HEK293 (cell line): Measurements from ENCODE around the gene PDCL2.

Experiments used
- CTCF ChIA-PET: fragments of 350-600 bp; formaldehyde crosslinking; extraction: SDS; loops from one replicate; lab custom pipeline; 2021; ENCODE audit warnings: antibody characterized with exemption; lab: Yijun Ruan, JAX
- POLR2A ChIA-PET: fragments of 300-600 bp; formaldehyde crosslinking; extraction: SDS; loops from one replicate; lab custom pipeline; 2020; ENCODE audit warnings: antibody characterized with exemption, inconsistent platforms; lab: Yijun Ruan, JAX
- H3K27ac ChIP-seq: fragments of 200-500 bp; sonication (Bioruptor generic); 2 replicates; pipeline ENCODE4 v1.5.1; 2014; ENCODE audit warnings: low read depth, low read length, control low read depth, inconsistent platforms; ENCODE audit errors: extremely low read depth
- H3K36me3 ChIP-seq, 2 experiments: fragments of 200-500 bp in 1 of 2; sonication (Bioruptor generic) in 1 of 2; 1 replicate in 1 of 2; 2 replicates in 1 of 2; pipeline ENCODE4 v1.5.1; 2014 to 2017; ENCODE audit warnings: inconsistent platforms in 2 of 2, low read length in 2 of 2; ENCODE audit not compliant: control insufficient read depth in 2 of 2, insufficient read depth in 1 of 2
- H3K4me1 ChIP-seq: fragments of 200-500 bp; sonication (Bioruptor generic); 2 replicates; pipeline ENCODE4 v1.5.1; 2014; ENCODE audit warnings: mild to moderate bottlenecking, low read length, inconsistent platforms; ENCODE audit not compliant: control insufficient read depth, insufficient read depth
- H3K4me3 ChIP-seq: 2 replicates; pipeline ENCODE4 v1.5.1; 2011; ENCODE audit warnings: low read depth, mild to moderate bottlenecking, control low read depth, low read length, moderate library complexity
- H3K9me3 ChIP-seq: fragments of 200-500 bp; sonication (Bioruptor generic); 2 replicates; pipeline ENCODE4 v1.5.1; 2014; ENCODE audit warnings: low read depth, low read length, inconsistent platforms; ENCODE audit not compliant: control insufficient read depth, insufficient read depth
- MEIS1 ChIP-seq: sonication (generic); formaldehyde crosslinking; IDR thresholded peaks from 2 replicates; pipeline ENCODE4 v1.8.1; 2022; ENCODE audit warnings: missing genetic modification reagents, mild to moderate bottlenecking, borderline replicate concordance
- MYNN ChIP-seq: fragments of 450-650 bp; formaldehyde crosslinking; IDR thresholded peaks from 2 replicates; pipeline ENCODE4 v1.5.1; 2016; ENCODE audit warnings: missing biosample characterization, missing genetic modification characterization, borderline replicate concordance
- PBX3 ChIP-seq: sonication (generic); formaldehyde crosslinking; IDR thresholded peaks from 2 replicates; pipeline ENCODE4 v1.8.1; 2022; ENCODE audit warnings: mild to moderate bottlenecking, moderate library complexity, missing genetic modification reagents
- SP3 ChIP-seq: fragments of 450-650 bp; formaldehyde crosslinking; IDR thresholded peaks from 2 replicates; pipeline ENCODE4 v1.5.1; 2016; ENCODE audit warnings: missing biosample characterization, missing genetic modification characterization
- ZBTB20 ChIP-seq: fragments of 450-650 bp; formaldehyde crosslinking; IDR thresholded peaks from 2 replicates; pipeline ENCODE4 v1.5.1; 2016; ENCODE audit warnings: missing biosample characterization, missing genetic modification characterization
- ZBTB49 ChIP-seq: fragments of 450-650 bp; formaldehyde crosslinking; IDR thresholded peaks from 2 replicates; pipeline ENCODE4 v1.5.1; 2016; ENCODE audit warnings: missing biosample characterization, missing genetic modification characterization, low read depth
- ZNF114 ChIP-seq: fragments of 450-650 bp; formaldehyde crosslinking; IDR thresholded peaks from 2 replicates; pipeline ENCODE4 v1.5.0; 2017; ENCODE audit warnings: missing biosample characterization, missing genetic modification characterization
- ZNF121 ChIP-seq: fragments of 450-650 bp; formaldehyde crosslinking; IDR thresholded peaks from 2 replicates; pipeline ENCODE4 v1.5.1; 2016; ENCODE audit warnings: missing biosample characterization, missing genetic modification characterization
- ZNF157 ChIP-seq: fragments of 450-650 bp; formaldehyde crosslinking; IDR thresholded peaks from 2 replicates; pipeline ENCODE4 v1.5.1; 2016; ENCODE audit warnings: missing biosample characterization, missing genetic modification characterization
- ZNF184 ChIP-seq: fragments of 450-650 bp; IDR thresholded peaks from 2 replicates; pipeline ENCODE4 v1.5.1; 2018; ENCODE audit warnings: missing biosample characterization, mild to moderate bottlenecking, missing genetic modification characterization
- ZNF214 ChIP-seq: fragments of 450-650 bp; formaldehyde crosslinking; IDR thresholded peaks from 2 replicates; pipeline ENCODE4 v1.5.1; 2017; ENCODE audit warnings: missing biosample characterization, mild to moderate bottlenecking, missing genetic modification characterization, borderline replicate concordance
- ZNF223 ChIP-seq: fragments of 450-650 bp; formaldehyde crosslinking; IDR thresholded peaks from 2 replicates; pipeline ENCODE4 v1.5.1; 2016; ENCODE audit warnings: missing biosample characterization, missing genetic modification characterization
- ZNF274 ChIP-seq, 2 experiments: fragments of 200-500 bp in 1 of 2; fragments of 450-650 bp in 1 of 2; sonication (Bioruptor generic) in 1 of 2; formaldehyde crosslinking in 1 of 2; IDR thresholded peaks; 2 replicates each; pipeline versions ENCODE4 v1.5.1 to v1.6.1; 2014 to 2016; ENCODE audit warnings: borderline replicate concordance in 1 of 2, inconsistent platforms in 1 of 2, low read length in 1 of 2, missing biosample characterization in 1 of 2, missing genetic modification characterization in 1 of 2
- ZNF302 ChIP-seq: fragments of 450-650 bp; formaldehyde crosslinking; IDR thresholded peaks from 2 replicates; pipeline ENCODE4 v1.5.1; 2016; ENCODE audit warnings: missing biosample characterization, missing genetic modification characterization, low read depth
- ZNF394 ChIP-seq: fragments of 450-650 bp; formaldehyde crosslinking; IDR thresholded peaks from 2 replicates; pipeline ENCODE4 v1.5.1; 2016; ENCODE audit warnings: missing biosample characterization, missing genetic modification characterization, mild to moderate bottlenecking, moderate library complexity, borderline replicate concordance
- ZNF398 ChIP-seq: fragments of 450-650 bp; formaldehyde crosslinking; IDR thresholded peaks from 2 replicates; pipeline ENCODE4 v1.5.1; 2017; ENCODE audit warnings: missing biosample characterization, missing genetic modification characterization
- ZNF48 ChIP-seq: fragments of 450-650 bp; formaldehyde crosslinking; IDR thresholded peaks from 2 replicates; pipeline ENCODE4 v1.5.1; 2016; ENCODE audit warnings: missing biosample characterization, missing genetic modification characterization
- ZNF639 ChIP-seq: fragments of 450-650 bp; formaldehyde crosslinking; IDR thresholded peaks from 2 replicates; pipeline ENCODE4 v1.5.1; 2016; ENCODE audit warnings: missing biosample characterization, missing genetic modification characterization
- ZNF830 ChIP-seq: fragments of 450-650 bp; IDR thresholded peaks from 2 replicates; pipeline ENCODE4 v1.5.0; 2018; ENCODE audit warnings: missing biosample characterization, missing genetic modification characterization, low read depth, mild to moderate bottlenecking, moderate library complexity
- TF ChIP-seq, protein P1 (sequence below): fragments of 450-650 bp; formaldehyde crosslinking; IDR thresholded peaks from 2 replicates; pipeline ENCODE4 v1.5.1; 2016; ENCODE audit warnings: missing biosample characterization, missing genetic modification characterization
- TF ChIP-seq, protein P2 (sequence below): fragments of 450-650 bp; formaldehyde crosslinking; IDR thresholded peaks from 2 replicates; pipeline ENCODE4 v1.5.1; 2016; ENCODE audit warnings: missing biosample characterization, missing genetic modification characterization

Gene PDCL2

DNA sequence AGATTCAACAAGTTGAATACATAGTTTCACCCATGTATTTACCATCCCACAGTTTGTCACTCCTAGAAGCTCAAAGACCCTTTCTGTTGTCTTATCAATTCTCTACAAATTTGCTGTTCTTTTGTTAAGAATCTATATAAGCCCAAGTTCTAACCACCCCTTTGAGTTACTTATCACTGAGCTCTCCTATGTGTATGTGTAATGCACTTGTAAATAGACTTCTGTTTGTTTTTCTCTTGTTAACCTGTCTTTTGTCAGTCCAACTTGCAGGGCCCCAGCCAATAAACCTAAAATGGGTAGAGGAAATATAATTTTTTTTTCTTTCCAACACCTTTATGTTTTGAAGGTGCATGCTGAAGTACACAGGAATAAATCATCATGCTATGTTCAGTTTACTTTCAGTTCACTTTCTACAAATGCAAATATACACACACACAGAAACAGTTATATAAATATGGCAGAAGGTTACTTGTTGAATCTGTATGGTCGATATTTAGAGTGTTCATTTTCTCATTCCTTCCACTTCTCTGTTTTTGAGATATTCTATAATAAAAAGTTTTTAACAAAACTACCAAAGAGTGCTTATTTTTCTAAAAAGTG, 23.0 kb downstream of the PDCL2 start (continued):
- TF ChIP-seq ZBTB49 (tag by site-specific recombination) (no peak), ZNF121 (no peak)

- TF ChIP-seq ZNF302 (tag by site-specific recombination) (no peak), MYNN (tag by site-specific recombination) (no peak), ZNF157 (tag by site-specific recombination) (no peak), ZNF639 (tag by site-specific recombination) (no peak), ZNF394 (tag by site-specific recombination) (no peak), ZNF223 (no peak), ZBTB20 (no peak), ZNF398 (tag by site-specific recombination) (no peak)
- TF ChIP-seq, protein P1, sequence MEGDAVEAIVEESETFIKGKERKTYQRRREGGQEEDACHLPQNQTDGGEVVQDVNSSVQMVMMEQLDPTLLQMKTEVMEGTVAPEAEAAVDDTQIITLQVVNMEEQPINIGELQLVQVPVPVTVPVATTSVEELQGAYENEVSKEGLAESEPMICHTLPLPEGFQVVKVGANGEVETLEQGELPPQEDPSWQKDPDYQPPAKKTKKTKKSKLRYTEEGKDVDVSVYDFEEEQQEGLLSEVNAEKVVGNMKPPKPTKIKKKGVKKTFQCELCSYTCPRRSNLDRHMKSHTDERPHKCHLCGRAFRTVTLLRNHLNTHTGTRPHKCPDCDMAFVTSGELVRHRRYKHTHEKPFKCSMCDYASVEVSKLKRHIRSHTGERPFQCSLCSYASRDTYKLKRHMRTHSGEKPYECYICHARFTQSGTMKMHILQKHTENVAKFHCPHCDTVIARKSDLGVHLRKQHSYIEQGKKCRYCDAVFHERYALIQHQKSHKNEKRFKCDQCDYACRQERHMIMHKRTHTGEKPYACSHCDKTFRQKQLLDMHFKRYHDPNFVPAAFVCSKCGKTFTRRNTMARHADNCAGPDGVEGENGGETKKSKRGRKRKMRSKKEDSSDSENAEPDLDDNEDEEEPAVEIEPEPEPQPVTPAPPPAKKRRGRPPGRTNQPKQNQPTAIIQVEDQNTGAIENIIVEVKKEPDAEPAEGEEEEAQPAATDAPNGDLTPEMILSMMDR: no peak
- ChIA-PET CTCF (no interaction called here), POLR2A (no interaction called here)
- no peak overlapping the region for H3K4me3 ChIP-seq
- no peaks in the 10 kb centered on the region for H3K4me1 ChIP-seq
- H3K36me3 ChIP-seq: no peaks in the 10 kb centered on the region
- H3K27ac ChIP-seq: no peak overlapping the region
- no peaks in the 10 kb centered on the region for H3K9me3 ChIP-seq
Observed at GRCh38 chr4:55561889-55562288, 30.2 kb downstream of the PDCL2 start.

DNA sequence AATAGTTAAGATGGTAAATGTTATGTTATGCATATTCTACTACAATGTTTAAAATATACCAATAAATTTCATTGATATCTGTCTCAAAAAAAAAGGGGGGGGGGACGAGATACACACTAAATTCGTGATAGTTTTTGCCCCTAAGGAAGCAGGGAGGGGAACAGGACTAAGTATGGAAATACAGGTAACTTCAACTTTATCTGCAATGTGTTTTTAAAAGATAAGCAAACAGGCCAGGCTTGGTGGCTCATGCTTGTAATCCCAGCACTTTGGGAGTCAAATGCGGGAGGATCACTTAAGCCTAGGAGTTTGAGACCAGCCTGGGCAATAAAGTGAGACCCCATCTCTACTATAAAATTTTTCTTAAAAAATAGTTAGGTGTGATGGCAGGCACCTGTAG, 31.9 kb downstream of the PDCL2 start:
- no peaks in the 10 kb centered on the region for H3K4me1 ChIP-seq
- no peaks in the 10 kb centered on the region for H3K36me3 ChIP-seq
- no peak overlapping the region for H3K4me3 ChIP-seq
- no peak for TF ChIP-seq ZNF639 (tag by site-specific recombination)
- no peak for TF ChIP-seq ZNF114
- TF ChIP-seq SP3 (tag by site-specific recombination): no peak
- TF ChIP-seq ZNF184 (tag by site-specific recombination): no peak
- no peak for TF ChIP-seq ZNF48
- TF ChIP-seq ZNF214 (tag by site-specific recombination): no peak
- TF ChIP-seq, protein P2, sequence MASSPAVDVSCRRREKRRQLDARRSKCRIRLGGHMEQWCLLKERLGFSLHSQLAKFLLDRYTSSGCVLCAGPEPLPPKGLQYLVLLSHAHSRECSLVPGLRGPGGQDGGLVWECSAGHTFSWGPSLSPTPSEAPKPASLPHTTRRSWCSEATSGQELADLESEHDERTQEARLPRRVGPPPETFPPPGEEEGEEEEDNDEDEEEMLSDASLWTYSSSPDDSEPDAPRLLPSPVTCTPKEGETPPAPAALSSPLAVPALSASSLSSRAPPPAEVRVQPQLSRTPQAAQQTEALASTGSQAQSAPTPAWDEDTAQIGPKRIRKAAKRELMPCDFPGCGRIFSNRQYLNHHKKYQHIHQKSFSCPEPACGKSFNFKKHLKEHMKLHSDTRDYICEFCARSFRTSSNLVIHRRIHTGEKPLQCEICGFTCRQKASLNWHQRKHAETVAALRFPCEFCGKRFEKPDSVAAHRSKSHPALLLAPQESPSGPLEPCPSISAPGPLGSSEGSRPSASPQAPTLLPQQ (tag by site-specific recombination): no peak
- TF ChIP-seq ZNF274 (IDR thresholded peaks at IDR 0.05; ENCODE audit: low read length): no peak
- no peak for TF ChIP-seq ZNF274 (tag by site-specific recombination; IDR thresholded peaks at IDR 0.05; ENCODE audit: borderline replicate concordance)
- no peak for TF ChIP-seq PBX3 (CRISPR knock-in tag)
- TF ChIP-seq MEIS1 (CRISPR knock-in tag): no peak
- TF ChIP-seq ZNF830 (tag by site-specific recombination): no peak
- no peaks in the 10 kb centered on the region for H3K9me3 ChIP-seq
- ChIA-PET CTCF (no interaction called here), POLR2A (no interaction called here)
- H3K27ac ChIP-seq: no peak overlapping the region
